ENCODE data around the gene NBEA.

- no peak for TF ChIP-seq CTCF (IDR thresholded peaks at IDR 0.05)
- no peak for TF ChIP-seq TCF7L2 (IDR thresholded peaks at IDR 0.05; ENCODE audit: low read depth, low read length)
- TF ChIP-seq SIN3A (IDR thresholded peaks at IDR 0.05; ENCODE audit: borderline replicate concordance, insufficient read depth, low read depth, low read length): no peak
Observed at GRCh38 chr13:35131471-35131870, 189.4 kb downstream of the NBEA start.
